ENCODE results near the gene NOP14.

DNA sequence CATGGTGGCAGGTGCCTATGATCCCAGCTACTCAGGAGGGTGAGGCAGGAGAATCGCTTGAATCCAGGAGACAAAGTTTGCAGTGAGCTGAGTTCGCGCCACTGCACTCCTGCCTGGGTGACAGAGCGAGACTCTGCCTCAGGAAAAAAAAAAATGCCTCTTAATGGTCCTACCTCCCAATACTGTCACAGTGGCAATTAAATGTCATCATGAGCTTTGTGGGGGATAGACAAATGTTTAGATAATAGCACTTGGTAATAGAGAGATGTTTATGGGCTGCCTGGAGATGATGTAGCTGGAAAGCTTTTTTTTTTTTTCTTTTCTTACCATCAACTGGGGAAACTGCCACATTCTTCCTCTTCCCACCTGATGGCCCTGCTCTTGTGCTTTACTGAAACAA, 33.2 kb upstream of the NOP14 start:
- TF ChIP-seq, protein P1, sequence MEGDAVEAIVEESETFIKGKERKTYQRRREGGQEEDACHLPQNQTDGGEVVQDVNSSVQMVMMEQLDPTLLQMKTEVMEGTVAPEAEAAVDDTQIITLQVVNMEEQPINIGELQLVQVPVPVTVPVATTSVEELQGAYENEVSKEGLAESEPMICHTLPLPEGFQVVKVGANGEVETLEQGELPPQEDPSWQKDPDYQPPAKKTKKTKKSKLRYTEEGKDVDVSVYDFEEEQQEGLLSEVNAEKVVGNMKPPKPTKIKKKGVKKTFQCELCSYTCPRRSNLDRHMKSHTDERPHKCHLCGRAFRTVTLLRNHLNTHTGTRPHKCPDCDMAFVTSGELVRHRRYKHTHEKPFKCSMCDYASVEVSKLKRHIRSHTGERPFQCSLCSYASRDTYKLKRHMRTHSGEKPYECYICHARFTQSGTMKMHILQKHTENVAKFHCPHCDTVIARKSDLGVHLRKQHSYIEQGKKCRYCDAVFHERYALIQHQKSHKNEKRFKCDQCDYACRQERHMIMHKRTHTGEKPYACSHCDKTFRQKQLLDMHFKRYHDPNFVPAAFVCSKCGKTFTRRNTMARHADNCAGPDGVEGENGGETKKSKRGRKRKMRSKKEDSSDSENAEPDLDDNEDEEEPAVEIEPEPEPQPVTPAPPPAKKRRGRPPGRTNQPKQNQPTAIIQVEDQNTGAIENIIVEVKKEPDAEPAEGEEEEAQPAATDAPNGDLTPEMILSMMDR (conservative IDR thresholded peaks at IDR 0.05; ENCODE audit: low read length): no peak
- no peak for TF ChIP-seq EZH2phosphoT487 (IDR thresholded peaks at IDR 0.05; ENCODE audit: borderline replicate concordance, low read depth, low read length)

Data from OCI-LY7 (cell line).